Aorta (tissue), 5 donors: ENCODE data around the gene PLGLB1. TPM values are rescaled to one million over a fixed set of nuclear protein-coding genes. Genes with fewer than 3 reads are reported as not detected.
A peak's percentile ranks its signal among the peaks of the same experiment; 100 is the strongest.
"Not testable (repeated sequence)": the region's sequence is repeated elsewhere in the genome, so short reads cannot be mapped to it uniquely, and the experiment has no call there.

ENCODE experiments used
- ATAC-seq: fragments of 200-7000 bp; cut with Tn5 transposase; one replicate; pipeline ENCODE4 v1.9.1; 2022; ENCODE audit warnings: moderate library complexity; ENCODE audit not compliant: low FRiP score
- DNase-seq, 2 donors: peaks; one replicate each; pipeline ENCODE4 v3.0.0-alpha.2; 2020
- H3K27ac ChIP-seq, 2 donors: one replicate each; pipeline ENCODE4 v1.5.1; 2013; ENCODE audit warnings: low read length in 2 of 2, mild to moderate bottlenecking in 2 of 2, moderate library complexity in 2 of 2, control low read depth in 1 of 2, inconsistent platforms in 1 of 2, low read depth in 1 of 2
- H3K27me3 ChIP-seq, 2 donors: one replicate each; pipeline ENCODE4 v1.6.1; 2013; ENCODE audit warnings: control low read depth in 1 of 2, low read length in 1 of 2, mild to moderate bottlenecking in 1 of 2, moderate library complexity in 1 of 2; ENCODE audit not compliant: insufficient read depth in 2 of 2, control insufficient read depth in 1 of 2
- H3K36me3 ChIP-seq, 2 donors: one replicate each; pipeline ENCODE4 v1.6.1; 2013; ENCODE audit warnings: control low read depth in 1 of 2, low read length in 1 of 2, mild to moderate bottlenecking in 1 of 2; ENCODE audit not compliant: insufficient read depth in 2 of 2, control insufficient read depth in 1 of 2
- H3K4me1 ChIP-seq, 2 donors: one replicate each; pipeline ENCODE4 v1.6.1; 2013; ENCODE audit warnings: low read length in 2 of 2, control low read depth in 1 of 2, mild to moderate bottlenecking in 1 of 2, moderate library complexity in 1 of 2; ENCODE audit not compliant: insufficient read depth in 2 of 2, control insufficient read depth in 1 of 2
- H3K4me3 ChIP-seq, 2 donors: one replicate each; pipeline ENCODE4 v1.5.1; 2013; ENCODE audit warnings: low read length in 2 of 2, control low read depth in 1 of 2, mild to moderate bottlenecking in 1 of 2
- H3K9me3 ChIP-seq: one replicate; pipeline ENCODE4 v1.6.1; 2013; ENCODE audit warnings: mild to moderate bottlenecking, low read length; ENCODE audit not compliant: control insufficient read depth
- WGBS, 2 donors: extraction: QIAGEN DNeasy Blood & Tissue Kit; methylation state at CpG; one replicate each; pipeline ENCODE4 v1.1.7; 2013; 5-methylcytosine and 5-hydroxymethylcytosine counted together
- intact Hi-C, 2 donors: fragments of 100-400 bp; cut with DNase I; formaldehyde crosslinking; loops; one replicate each; pipeline versions ENCODE4 v1.14.2 to v1.15.0; 2022
- polyA plus RNA-seq, 2 donors: library from polyadenylated mRNA; stranded (reverse); fragments of 200-250 nt; gene quantifications; one replicate each; pipeline ENCODE4 v1.2.3, GENCODE V29; 2013
- total RNA-seq, 2 donors: library from RNA; stranded (reverse); fragmentation: NEBNext Ultra II Directional; extraction: Animal tissue kit (Norgen Biotek cat#: 25700); gene quantifications; one replicate each; pipeline ENCODE4 v1.2.1, GENCODE V29; 2021
- donor health status: healthy with polysubstance abuse.
- donor health status: Bipolar disorder and iron deficiency.
- donor health status: DM: no; HTN: no; CAD: no.
- donor health status: DM: no; HTN: no; CAD: no.
- donor health status: DM: yes; HTN: yes; CAD: no.

PLGLB1 gene
- total and polyA plus RNA-seq, 4 donors: 2.0 to 9.0 (median 5.2) TPM

GRCh38 chr2:87028607-87029006 lies 7.0 kb upstream of the PLGLB1 start:
- H3K36me3 ChIP-seq, DNase-seq, H3K27me3 ChIP-seq, H3K9me3 ChIP-seq, ATAC-seq, H3K27ac ChIP-seq, H3K4me1 ChIP-seq, H3K4me3 ChIP-seq, intact Hi-C loops: not testable (repeated sequence)

- H3K27ac ChIP-seq, H3K36me3 ChIP-seq, H3K4me3 ChIP-seq, H3K4me1 ChIP-seq, intact Hi-C loops, H3K9me3 ChIP-seq, ATAC-seq, H3K27me3 ChIP-seq, DNase-seq: not testable (repeated sequence)
- whole genome bisulfite sequencing, 2 donors: no CpG with 5 or more reads among the region's 1 CpG
Observed at GRCh38 chr2:87026816-87027215, 5.2 kb upstream of the PLGLB1 start.

GRCh38 chr2:87025927-87026326 lies 4.3 kb upstream of the PLGLB1 start:
- H3K4me3 ChIP-seq: not testable (repeated sequence)
- 54 to 58% methylated on average over 3 of the region's 6 CpGs for WGBS, 2 donors

GRCh38 chr2:87023988-87024615 lies 2.5 kb upstream of the PLGLB1 start:
- H3K27ac ChIP-seq, DNase-seq, H3K9me3 ChIP-seq, intact Hi-C loops, ATAC-seq, H3K4me3 ChIP-seq, H3K4me1 ChIP-seq, H3K36me3 ChIP-seq, H3K27me3 ChIP-seq: not testable (repeated sequence)
- 77 to 92% methylated on average over 3 to 5 of the region's 8 CpGs for WGBS, 2 donors

More at GRCh38 chr2:87025927-87026326, 4.3 kb upstream of the PLGLB1 start:
- H3K36me3 ChIP-seq, H3K4me1 ChIP-seq, ATAC-seq, H3K27me3 ChIP-seq, intact Hi-C loops, H3K27ac ChIP-seq, DNase-seq, H3K9me3 ChIP-seq: not testable (repeated sequence)

GRCh38 chr2:87021043-87021442 lies 601 bp downstream of the PLGLB1 start:
- H3K4me1 ChIP-seq, H3K27me3 ChIP-seq, H3K4me3 ChIP-seq, DNase-seq, ATAC-seq, H3K36me3 ChIP-seq, intact Hi-C loops, H3K27ac ChIP-seq, H3K9me3 ChIP-seq: not testable (repeated sequence)
- WGBS, 2 donors: no CpG with 5 or more reads among the region's 8 CpGs

GRCh38 chr2:87019053-87019452 lies 2.6 kb downstream of the PLGLB1 start:
- DNase-seq: peak in 1 of 2 donors; percentile 7
- H3K4me1 ChIP-seq, ATAC-seq, H3K27me3 ChIP-seq, H3K36me3 ChIP-seq, H3K9me3 ChIP-seq, H3K27ac ChIP-seq, intact Hi-C loops, H3K4me3 ChIP-seq: not testable (repeated sequence)
- WGBS, 2 donors: 97 to 99% methylated on average over 4 to 5 of the region's 9 CpGs

GRCh38 chr2:87014489-87015169 lies 7.0 kb downstream of the PLGLB1 start:
- H3K36me3 ChIP-seq, H3K27me3 ChIP-seq, H3K4me1 ChIP-seq, H3K27ac ChIP-seq, ATAC-seq, DNase-seq, intact Hi-C loops, H3K4me3 ChIP-seq, H3K9me3 ChIP-seq: not testable (repeated sequence)
- 55 to 77% methylated on average over 2 to 3 of the region's 9 CpGs for WGBS, 2 donors

GRCh38 chr2:87004398-87004797 lies 17.2 kb downstream of the PLGLB1 start:
- H3K27me3 ChIP-seq, H3K4me1 ChIP-seq, DNase-seq, H3K9me3 ChIP-seq, H3K27ac ChIP-seq, H3K36me3 ChIP-seq, intact Hi-C loops, H3K4me3 ChIP-seq, ATAC-seq: not testable (repeated sequence)
- no CpG with 5 or more reads among the region's 2 CpGs for WGBS, 2 donors
